HepG2 (cell line): ENCODE measurements around the gene IRAK3. TPM values are rescaled to one million over a fixed set of nuclear protein-coding genes. Genes with fewer than 3 reads are reported as not detected.

ENCODE experiments used
- ATAC-seq: fragments of 200-7000 bp; cut with Tn5 transposase; 3 replicates; pipeline ENCODE4 v1.9.1; 2020; ENCODE audit warnings: mild to moderate bottlenecking, moderate library complexity
- BruUV-seq: library from RNA; stranded (reverse); fragments of 400-500 nt; replicated peaks from 2 replicates; lab custom pipeline; 2021; lab: Mats Ljungman, UMichigan
- CTCF ChIA-PET: fragments of 300-600 bp; formaldehyde crosslinking; extraction: SDS; loops from one replicate; lab custom pipeline; 2021; ENCODE audit warnings: low total read pairs, inconsistent platforms, low intra/inter-chr PET ratio; lab: Yijun Ruan, JAX
- POLR2A ChIA-PET: fragments of 350-600 bp; sonication (Branson Sonifier 250); formaldehyde crosslinking; loops from one replicate; lab custom pipeline; 2020; ENCODE audit warnings: antibody characterized with exemption, inconsistent platforms; lab: Yijun Ruan, JAX
- DNase-seq: peaks from one replicate; pipeline ENCODE4 v3.0.0-alpha.2; 2015; ENCODE audit warnings: low spot score
- FAIRE-seq: peaks from 3 replicates; lab custom pipeline; 2011; peaks lifted over from hg19 to GRCh38; lab: Jason Lieb, UNC
- H2AFZ ChIP-seq: one replicate; pipeline ENCODE4 v1.6.1; 2011; ENCODE audit warnings: low read length, inconsistent platforms
- H3K27ac ChIP-seq: fragments of 300-600 bp; 3 replicates; pipeline ENCODE4 v1.8.0; 2011; ENCODE audit warnings: mixed run types, mild to moderate bottlenecking, mixed read lengths, low read length, inconsistent platforms; ENCODE audit not compliant: insufficient read depth; ENCODE audit errors: extremely low read length
- H3K27me3 ChIP-seq, 2 experiments: fragments of 200-600 bp in 1 of 2; 2 replicates in 1 of 2; 3 replicates in 1 of 2; pipeline versions ENCODE4 v1.6.0 to v1.8.0; 2011; ENCODE audit warnings: low read length in 2 of 2, mild to moderate bottlenecking in 2 of 2, moderate library complexity in 2 of 2, inconsistent platforms in 1 of 2; ENCODE audit not compliant: insufficient read depth in 2 of 2, control insufficient read depth in 1 of 2
- H3K36me3 ChIP-seq, 2 experiments: fragments of 200-600 bp in 1 of 2; replicated peaks in 1 of 2; 2 replicates in 1 of 2; 3 replicates in 1 of 2; pipeline versions ENCODE4 v1.5.1 to v1.8.0; 2011; ENCODE audit warnings: low read length in 2 of 2, inconsistent platforms in 1 of 2; ENCODE audit not compliant: insufficient read depth in 2 of 2, control insufficient read depth in 1 of 2
- H3K4me1 ChIP-seq: 2 replicates; pipeline ENCODE4 v1.5.1; 2012; ENCODE audit warnings: low read length, inconsistent platforms; ENCODE audit not compliant: insufficient read depth
- H3K4me2 ChIP-seq: 2 replicates; pipeline ENCODE4 v1.6.0; 2011; ENCODE audit warnings: low read depth, low read length, inconsistent platforms
- H3K4me3 ChIP-seq, 3 experiments: fragments of 200-600 bp in 1 of 3; sonication (generic), shearing (Covaris generic) in 1 of 3; replicated peaks in 1 of 3; 2 replicates each; pipeline ENCODE4 v1.5.1; 2011 to 2016; ENCODE audit warnings: low read length in 3 of 3, inconsistent platforms in 2 of 3, low read depth in 2 of 3, mild to moderate bottlenecking in 2 of 3, control low read depth in 1 of 3, mixed read lengths in 1 of 3; ENCODE audit not compliant: insufficient read depth in 1 of 3
- H3K79me2 ChIP-seq: one replicate; pipeline ENCODE4 v1.6.1; 2011; ENCODE audit warnings: low read length, inconsistent platforms; ENCODE audit not compliant: insufficient read depth
- H3K9ac ChIP-seq: 2 replicates; pipeline ENCODE4 v1.6.0; 2011; ENCODE audit warnings: mild to moderate bottlenecking, low read depth, low read length, inconsistent platforms; ENCODE audit not compliant: insufficient read depth
- H3K9me3 ChIP-seq: 2 replicates; pipeline ENCODE4 v1.5.1; 2012; ENCODE audit warnings: mild to moderate bottlenecking, low read length
- H4K20me1 ChIP-seq: 2 replicates; pipeline ENCODE4 v1.6.0; 2011; ENCODE audit warnings: inconsistent platforms, mild to moderate bottlenecking, low read length, moderate library complexity; ENCODE audit not compliant: insufficient read depth
- DR1 ChIP-seq: sonication (generic); formaldehyde crosslinking; IDR thresholded peaks from 2 replicates; pipeline ENCODE4 v1.8.0; 2021; ENCODE audit warnings: mild to moderate bottlenecking, missing genetic modification reagents, inconsistent platforms
- PPARG ChIP-seq: conservative IDR thresholded peaks from 2 replicates; pipeline ENCODE4 v1.6.1; 2016; ENCODE audit warnings: missing biosample characterization, missing genetic modification reagents
- ZMYM2 ChIP-seq: sonication (generic); formaldehyde crosslinking; IDR thresholded peaks from 2 replicates; pipeline ENCODE4 v1.8.0; 2022; ENCODE audit warnings: mild to moderate bottlenecking, missing genetic modification reagents
- ZMYM3 ChIP-seq: sonication (generic); formaldehyde crosslinking; IDR thresholded peaks from 2 replicates; pipeline ENCODE4 v1.5.1; 2020; ENCODE audit warnings: mild to moderate bottlenecking, missing genetic modification reagents
- ZNF44 ChIP-seq: sonication (generic); formaldehyde crosslinking; IDR thresholded peaks from 2 replicates; pipeline ENCODE4 v1.5.1; 2020; ENCODE audit warnings: mild to moderate bottlenecking, missing genetic modification reagents
- WGBS: methylation state at CpG from one replicate; pipeline ENCODE4 v1.1.6; 2017; ENCODE audit warnings: low lambda C conversion rate; 5-methylcytosine and 5-hydroxymethylcytosine counted together
- in situ Hi-C: cut with HindIII; loops from 2 replicates; pipeline ENCODE4 v1.10.0; 2017; ENCODE audit warnings: low pct_unique_long_range_greater_than_20kb; ENCODE audit not compliant: extremely low pct_ligation_motif_present
- intact Hi-C: fragments of 100-400 bp; cut with micrococcal nuclease; formaldehyde crosslinking; loops from one replicate; pipeline ENCODE4 v1.10.0; 2022; ENCODE audit not compliant: unreplicated experiment
- polyA plus RNA-seq, 8 experiments: library from polyadenylated mRNA; depleted of rRNA in 3 of 8; stranded (reverse) in 7 of 8; unstranded in 1 of 8; fragments of >200 nt; fragmentation: Illumina TruSeq in 4 of 8; extraction: Trizol in 4 of 8; gene quantifications; 2 replicates each; pipeline versions ENCODE4 v1.2.1 to v1.2.3, GENCODE V29; 2011 to 2016; ENCODE audit warnings: low read depth in 4 of 8, missing spikeins in 1 of 8, mixed read lengths in 1 of 8; ENCODE audit not compliant: insufficient read depth in 1 of 8
- total RNA-seq, 5 experiments: library from RNA; depleted of rRNA; stranded (reverse); fragments of >200 nt; fragmentation: Illumina TruSeq; extraction: Trizol; gene quantifications; 2 replicates each; pipeline ENCODE4 v1.2.3, GENCODE V29; 2016; ENCODE audit warnings: low read depth in 1 of 5
- TF ChIP-seq, protein P1 (sequence below): IDR thresholded peaks from 2 replicates; pipeline ENCODE4 v1.6.1; 2016; ENCODE audit warnings: low read depth, control low read depth
- TF ChIP-seq, protein P2 (sequence below): sonication (generic); formaldehyde crosslinking; IDR thresholded peaks from 2 replicates; pipeline ENCODE4 v1.4.0; 2020; ENCODE audit warnings: mild to moderate bottlenecking, missing genetic modification reagents
- TF ChIP-seq, protein P3 (sequence below): sonication (generic); formaldehyde crosslinking; IDR thresholded peaks from 2 replicates; pipeline ENCODE4 v1.4.0; 2020; ENCODE audit warnings: missing genetic modification reagents

IRAK3 gene
- total and polyA plus RNA-seq, 2 of the 13 experiments (the other 11 are each of a cell fraction or from before 2014, with no cell fraction given), result 0.01 TPM; not detected in 1

DNA sequence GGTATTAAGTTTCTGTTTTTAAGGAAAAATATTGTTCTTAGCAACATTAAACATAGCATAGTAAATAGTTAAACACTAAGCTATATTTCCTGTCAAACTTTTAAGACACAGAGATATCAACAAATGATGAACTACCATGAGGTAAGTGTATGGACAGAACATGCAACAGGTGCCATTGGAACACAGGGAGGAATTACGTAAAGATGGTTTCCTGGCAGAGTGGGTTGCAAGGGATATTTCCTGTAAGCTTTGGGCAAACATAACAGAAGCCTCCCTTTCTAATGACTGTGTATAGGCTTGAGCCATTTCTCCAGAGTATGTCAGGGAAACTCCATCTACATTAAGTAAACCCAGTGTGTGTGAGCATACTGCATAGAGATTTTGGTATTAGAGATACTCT is 81.6 kb downstream of the IRAK3 start (continued):
- TF ChIP-seq PPARG (CRISPR knock-in tag), result no peak

DNA sequence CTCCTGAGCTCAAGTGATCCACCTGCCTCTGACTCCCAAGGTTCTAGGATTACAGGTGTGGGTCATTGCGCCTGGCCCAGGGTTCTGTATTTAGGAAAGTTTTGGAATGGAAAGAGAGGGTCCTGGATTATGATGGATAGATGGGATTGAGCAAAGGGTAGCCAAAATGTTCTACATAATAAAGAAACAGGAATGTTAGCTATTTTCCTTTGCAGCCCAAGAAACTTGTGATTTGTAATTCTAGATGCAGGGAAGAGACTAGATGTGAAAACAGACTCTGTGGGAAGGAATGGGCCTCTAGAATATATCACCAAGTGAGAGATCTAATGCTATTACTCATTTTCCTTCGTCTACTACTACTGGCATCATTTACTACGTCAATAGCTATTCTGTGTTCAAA is 83.6 kb downstream of the IRAK3 start:
- H3K79me2 ChIP-seq, result no peaks in the 10 kb centered on the region

More for the DNA sequence above, 83.6 kb downstream of the IRAK3 start:
- Histone ChIP-seq H3K4me2 (no peak overlapping the region), H3K36me3 (no peaks in the 10 kb centered on the region), H3K9ac (no peak overlapping the region), H3K9me3 (no peaks in the 10 kb centered on the region), H3K4me3 (no peak overlapping the region), H3K27me3 (peaks cover 0 to 6% of the 10 kb centered on the region in 2 experiments; a peak in 2 of 5 replicates), H3K4me1 (no peaks in the 10 kb centered on the region), H2AFZ (no peak overlapping the region), H4K20me1 (no peaks in the 10 kb centered on the region), H3K27ac (no peak overlapping the region)
- ChIA-PET CTCF (no interaction called here), POLR2A (no interaction called here)
- WGBS, result 6% methylated on average over 3 of the region's 3 CpGs
- no peak for TF ChIP-seq ZMYM3 (CRISPR knock-in tag)
- no peak for TF ChIP-seq ZMYM2
- TF ChIP-seq DR1 (CRISPR knock-in tag), result no peak
- TF ChIP-seq, protein P1, sequence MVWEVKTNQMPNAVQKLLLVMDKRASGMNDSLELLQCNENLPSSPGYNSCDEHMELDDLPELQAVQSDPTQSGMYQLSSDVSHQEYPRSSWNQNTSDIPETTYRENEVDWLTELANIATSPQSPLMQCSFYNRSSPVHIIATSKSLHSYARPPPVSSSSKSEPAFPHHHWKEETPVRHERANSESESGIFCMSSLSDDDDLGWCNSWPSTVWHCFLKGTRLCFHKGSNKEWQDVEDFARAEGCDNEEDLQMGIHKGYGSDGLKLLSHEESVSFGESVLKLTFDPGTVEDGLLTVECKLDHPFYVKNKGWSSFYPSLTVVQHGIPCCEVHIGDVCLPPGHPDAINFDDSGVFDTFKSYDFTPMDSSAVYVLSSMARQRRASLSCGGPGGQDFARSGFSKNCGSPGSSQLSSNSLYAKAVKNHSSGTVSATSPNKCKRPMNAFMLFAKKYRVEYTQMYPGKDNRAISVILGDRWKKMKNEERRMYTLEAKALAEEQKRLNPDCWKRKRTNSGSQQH (CRISPR knock-in tag), result no peak
- TF ChIP-seq, protein P2, sequence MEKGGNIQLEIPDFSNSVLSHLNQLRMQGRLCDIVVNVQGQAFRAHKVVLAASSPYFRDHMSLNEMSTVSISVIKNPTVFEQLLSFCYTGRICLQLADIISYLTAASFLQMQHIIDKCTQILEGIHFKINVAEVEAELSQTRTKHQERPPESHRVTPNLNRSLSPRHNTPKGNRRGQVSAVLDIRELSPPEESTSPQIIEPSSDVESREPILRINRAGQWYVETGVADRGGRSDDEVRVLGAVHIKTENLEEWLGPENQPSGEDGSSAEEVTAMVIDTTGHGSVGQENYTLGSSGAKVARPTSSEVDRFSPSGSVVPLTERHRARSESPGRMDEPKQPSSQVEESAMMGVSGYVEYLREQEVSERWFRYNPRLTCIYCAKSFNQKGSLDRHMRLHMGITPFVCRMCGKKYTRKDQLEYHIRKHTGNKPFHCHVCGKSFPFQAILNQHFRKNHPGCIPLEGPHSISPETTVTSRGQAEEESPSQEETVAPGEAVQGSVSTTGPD (CRISPR knock-in tag), result no peak
- TF ChIP-seq, protein P3, sequence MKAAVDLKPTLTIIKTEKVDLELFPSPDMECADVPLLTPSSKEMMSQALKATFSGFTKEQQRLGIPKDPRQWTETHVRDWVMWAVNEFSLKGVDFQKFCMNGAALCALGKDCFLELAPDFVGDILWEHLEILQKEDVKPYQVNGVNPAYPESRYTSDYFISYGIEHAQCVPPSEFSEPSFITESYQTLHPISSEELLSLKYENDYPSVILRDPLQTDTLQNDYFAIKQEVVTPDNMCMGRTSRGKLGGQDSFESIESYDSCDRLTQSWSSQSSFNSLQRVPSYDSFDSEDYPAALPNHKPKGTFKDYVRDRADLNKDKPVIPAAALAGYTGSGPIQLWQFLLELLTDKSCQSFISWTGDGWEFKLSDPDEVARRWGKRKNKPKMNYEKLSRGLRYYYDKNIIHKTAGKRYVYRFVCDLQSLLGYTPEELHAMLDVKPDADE (CRISPR knock-in tag), result no peak
- no peak for TF ChIP-seq ZNF44 (CRISPR knock-in tag)
- ATAC-seq (no peak), FAIRE-seq (no peak), DNase-seq (no peak)
- no TSS peak for BruUV-seq
- intact Hi-C loops (no loop called here), in situ Hi-C loops (no loop called here)
